Measurements from ENCODE around the gene LTB4R2. TPM values are rescaled to one million over a fixed set of nuclear protein-coding genes. Genes with fewer than 3 reads are reported as not detected.

LTB4R2 gene
- total RNA-seq, result 0.57 TPM
- long read RNA-seq, partial matches to known transcripts, result 0 of 6 reads
- long read RNA-seq, other reads (novel, unspliced or antisense), result 5 of 6 reads

GRCh38 chr14:24309538-24310264 lies at the start of gene LTB4R2:
Gene LTB4R2, plus strand, starts transcription at chr14:24310140. Its CDS starts 525 bp downstream, at chr14:24310665.
- intact Hi-C loops (cut with DNase I), result no loop called here

DNA sequence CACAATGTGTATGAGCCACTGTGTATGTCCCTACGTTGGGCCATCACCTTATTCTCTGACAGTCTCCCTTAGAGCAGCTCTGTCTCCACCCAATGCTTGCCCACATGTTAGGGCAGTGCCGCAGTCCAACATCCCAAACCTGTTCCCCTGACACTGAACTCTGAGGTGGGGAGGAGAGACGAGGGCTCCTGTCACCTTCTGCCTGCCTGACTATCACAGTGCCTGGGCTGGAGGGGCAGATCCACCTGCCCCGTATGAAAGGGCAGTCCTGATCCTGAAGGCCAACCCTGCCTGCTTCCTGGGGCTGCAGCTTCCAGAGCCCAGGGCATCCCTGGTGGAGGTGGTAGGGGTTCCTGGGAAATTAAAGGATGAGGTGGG lies 49.2 kb upstream of the LTB4R2 start:
- no peak for ATAC-seq
- DNase-seq (ENCODE audit: missing footprints), result no peak

More at GRCh38 chr14:24309538-24310264, at the start of gene LTB4R2:
- DNase-seq (ENCODE audit: missing footprints), result no peak
- no peak for ATAC-seq

GRCh38 chr14:24261256-24261968 lies 48.5 kb upstream of the LTB4R2 start:
- DNase-seq (ENCODE audit: missing footprints), result no peak
- ATAC-seq, result no peak
- intact Hi-C loops (cut with DNase I), result no loop called here

More for the DNA sequence above, 49.2 kb upstream of the LTB4R2 start:
- intact Hi-C loops (cut with DNase I), result no loop called here

DNA sequence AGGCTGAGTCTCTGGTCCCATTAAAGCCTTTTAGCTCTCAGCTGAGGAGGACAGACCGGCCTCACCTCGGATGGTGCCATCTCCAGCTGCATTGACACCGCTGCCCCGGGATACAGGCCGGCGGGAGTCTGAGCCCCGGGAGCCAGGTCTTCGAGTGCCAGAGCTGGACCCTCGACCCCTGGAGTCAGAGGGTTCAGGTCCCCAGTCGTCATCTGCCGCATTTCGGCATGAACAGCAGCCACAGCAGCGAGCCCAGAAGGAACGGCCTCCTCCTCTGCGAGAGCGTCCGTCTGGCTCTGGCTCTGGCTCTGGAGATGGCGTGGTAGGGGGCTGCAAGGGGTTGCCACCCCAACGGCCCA lies 48.0 kb upstream of the LTB4R2 start:
- DNase-seq (ENCODE audit: missing footprints), result no peak
- ATAC-seq, result no peak
- intact Hi-C loops (cut with DNase I), result no loop called here

GRCh38 chr14:24262821-24263733 lies 46.9 kb upstream of the LTB4R2 start, which contains the start of gene TGM1:
Gene TGM1, minus strand, starts transcription at chr14:24263177. Its CDS starts 825 bp downstream, at chr14:24262352.
- intact Hi-C loops (cut with DNase I), result no loop called here
- ATAC-seq (no peak), DNase-seq (ENCODE audit: missing footprints) (no peak)

DNA sequence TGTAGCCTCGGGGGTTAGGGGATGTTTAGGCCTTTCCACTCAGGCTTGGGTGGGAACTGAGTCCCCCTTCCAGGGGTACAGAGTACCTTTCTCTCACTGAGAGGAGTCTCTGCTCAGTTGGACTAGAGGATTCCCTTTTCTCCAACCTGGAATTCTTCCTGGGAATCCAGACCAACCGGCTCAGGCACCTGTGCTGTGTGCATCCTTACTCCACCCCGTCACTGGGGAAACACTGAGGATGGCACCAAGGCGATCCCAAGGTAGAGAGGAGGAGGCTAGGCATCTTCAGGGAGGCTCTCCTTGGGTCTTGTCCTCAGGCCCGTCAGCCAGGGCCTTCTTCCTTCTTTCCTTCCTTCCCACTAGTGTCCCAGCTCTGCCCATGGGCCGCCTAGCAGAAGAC lies 46.1 kb upstream of the LTB4R2 start:
- intact Hi-C loops (cut with DNase I), result no loop called here
- no peak for DNase-seq (ENCODE audit: missing footprints)
- no peak for ATAC-seq

GRCh38 chr14:24264298-24264697 lies 45.6 kb upstream of the LTB4R2 start:
- intact Hi-C loops (cut with DNase I), result no loop called here
- DNase-seq (ENCODE audit: missing footprints) (no peak), ATAC-seq (no peak)

DNA sequence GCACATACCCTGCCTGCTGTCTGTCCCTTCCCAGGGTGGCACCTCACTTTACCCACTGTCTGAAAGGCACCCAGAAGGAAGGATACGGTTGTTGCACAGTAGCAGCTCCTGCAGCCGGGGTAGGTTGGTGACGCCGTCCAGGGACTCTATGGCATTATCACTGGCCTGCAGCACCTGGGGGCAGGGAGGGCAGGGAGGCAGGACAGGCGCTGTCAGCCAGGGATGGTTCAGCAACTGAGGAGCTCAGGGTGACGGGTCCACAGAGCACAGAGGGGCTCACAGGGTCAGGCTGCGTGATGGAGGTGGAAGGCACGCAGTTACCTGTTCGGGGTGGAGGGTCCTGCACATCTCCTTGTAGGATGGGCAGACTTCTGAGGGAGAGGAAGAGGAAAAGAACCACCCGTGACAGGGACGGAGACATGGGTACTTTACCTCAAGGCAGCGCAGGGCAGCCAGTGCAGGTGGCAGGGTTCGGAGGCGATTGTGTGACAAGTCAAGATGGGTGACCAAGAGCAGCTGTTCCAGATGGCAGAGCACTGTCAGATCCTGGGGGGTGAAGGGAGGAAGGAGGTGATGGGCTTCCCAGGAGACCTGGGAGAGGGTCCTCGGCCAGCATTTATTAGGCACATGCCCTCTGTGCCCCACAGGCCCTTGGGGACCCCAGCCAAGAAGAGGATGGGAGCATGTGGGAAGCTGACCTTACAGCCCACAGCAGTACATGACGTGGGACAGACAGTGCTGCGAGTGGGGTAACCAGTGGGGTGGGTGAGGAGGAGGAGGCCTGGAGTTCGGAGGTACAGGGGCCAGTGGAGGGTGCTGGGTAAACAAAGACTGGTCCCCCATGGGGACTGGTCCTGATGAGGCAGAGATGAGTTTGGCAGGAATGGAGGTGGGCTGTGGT lies 43.3 kb upstream of the LTB4R2 start:
- ATAC-seq (no peak), DNase-seq (ENCODE audit: missing footprints) (no peak)
- intact Hi-C loops (cut with DNase I), result no loop called here

GRCh38 chr14:24267516-24267915 lies 42.4 kb upstream of the LTB4R2 start:
- ATAC-seq, result no peak
- DNase-seq (ENCODE audit: missing footprints), result no peak
- intact Hi-C loops (cut with DNase I), result no loop called here

GRCh38 chr14:24268225-24268624 lies 41.7 kb upstream of the LTB4R2 start:
- intact Hi-C loops (cut with DNase I), result no loop called here
- DNase-seq (ENCODE audit: missing footprints) (no peak), ATAC-seq (no peak)

GRCh38 chr14:24269368-24269767 lies 40.6 kb upstream of the LTB4R2 start:
- no peak for ATAC-seq
- intact Hi-C loops (cut with DNase I), result no loop called here
- no peak for DNase-seq (ENCODE audit: missing footprints)

GRCh38 chr14:24269910-24270536 lies 39.9 kb upstream of the LTB4R2 start:
- no peak for DNase-seq (ENCODE audit: missing footprints)
- intact Hi-C loops (cut with DNase I), result no loop called here
- ATAC-seq, result no peak

DNA sequence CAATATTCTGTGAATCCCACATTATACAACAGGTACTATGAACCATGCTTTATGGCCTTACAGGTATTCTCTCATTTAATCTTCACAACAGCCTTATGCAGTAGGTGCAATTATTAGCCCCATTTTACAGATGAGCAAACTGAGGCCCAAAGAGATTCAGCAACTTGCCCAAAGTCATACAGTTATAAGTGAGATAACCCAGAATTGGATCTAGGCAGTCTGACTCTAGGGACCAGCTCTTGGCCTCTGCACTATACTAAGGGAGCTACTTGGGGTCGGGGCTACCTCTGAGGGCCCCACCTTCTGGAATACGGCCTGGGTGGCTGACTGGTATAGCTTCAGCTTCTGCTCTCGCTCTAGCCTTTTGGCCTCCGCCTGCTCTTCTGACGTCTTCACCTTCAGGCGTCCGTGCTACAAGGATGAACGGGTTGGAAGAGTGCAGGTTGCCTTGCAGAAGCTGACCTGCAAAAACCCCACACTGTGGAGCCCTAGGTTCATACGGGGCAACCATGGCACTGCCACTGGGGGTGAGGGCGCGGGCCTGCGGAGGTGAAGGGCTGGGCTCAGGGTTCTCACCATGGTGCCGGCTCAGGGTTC lies 39.3 kb upstream of the LTB4R2 start:
- ATAC-seq (no peak), DNase-seq (ENCODE audit: missing footprints) (no peak)
- intact Hi-C loops (cut with DNase I), result loop anchor here (1.0 kb wide), 1 partner anchor 28 kb away; the partner anchor contains the start of gene TINF2

- DNase-seq (ENCODE audit: missing footprints) (peak; percentile 94), ATAC-seq (peak; percentile 96)
- intact Hi-C loops (cut with DNase I), result loop anchor here (1.0 kb wide), 1 partner anchor 29 kb away; the partner anchor contains the start of gene TINF2
These were observed 38.7 kb upstream of the LTB4R2 start, which contains the start of gene RABGGTA for GRCh38 chr14:24271134-24271833. Gene RABGGTA, minus strand, starts transcription at chr14:24271597. Its CDS starts 482 bp downstream, at chr14:24271115.

- intact Hi-C loops (cut with DNase I), result loop anchor here (1.0 to 2.0 kb wide), 2 partner anchors 27 to 30 kb away; partner anchors contain the start of genes DHRS1, NOP9 and TINF2
- no peak for ATAC-seq
- no peak for DNase-seq (ENCODE audit: missing footprints)
These were observed 38.1 kb upstream of the LTB4R2 start for GRCh38 chr14:24271834-24272263.

- intact Hi-C loops (cut with DNase I), result loop anchor here (2.0 kb wide), 1 partner anchor 26 kb away; the partner anchor contains the start of genes DHRS1 and NOP9
- no peak for ATAC-seq
- DNase-seq (ENCODE audit: missing footprints), result no peak
These were observed 37.5 kb upstream of the LTB4R2 start for GRCh38 chr14:24272467-24272866.
